HepG2 (cell line): Measurements from ENCODE around the gene NPHP4. TPM values are rescaled to one million over a fixed set of nuclear protein-coding genes. Genes with fewer than 3 reads are reported as not detected.

ENCODE experiments used
- ATAC-seq: fragments of 200-7000 bp; cut with Tn5 transposase; 3 replicates; pipeline ENCODE4 v1.9.1; 2020; ENCODE audit warnings: mild to moderate bottlenecking, moderate library complexity
- BruUV-seq: library from RNA; stranded (reverse); fragments of 400-500 nt; replicated peaks from 2 replicates; lab custom pipeline; 2021; lab: Mats Ljungman, UMichigan
- CTCF ChIA-PET: fragments of 300-600 bp; formaldehyde crosslinking; extraction: SDS; loops from one replicate; lab custom pipeline; 2021; ENCODE audit warnings: low total read pairs, inconsistent platforms, low intra/inter-chr PET ratio; lab: Yijun Ruan, JAX
- POLR2A ChIA-PET: fragments of 350-600 bp; sonication (Branson Sonifier 250); formaldehyde crosslinking; loops from one replicate; lab custom pipeline; 2020; ENCODE audit warnings: antibody characterized with exemption, inconsistent platforms; lab: Yijun Ruan, JAX
- DNase-seq: peaks from one replicate; pipeline ENCODE4 v3.0.0-alpha.2; 2015; ENCODE audit warnings: low spot score
- FAIRE-seq: peaks from 3 replicates; lab custom pipeline; 2011; peaks lifted over from hg19 to GRCh38; lab: Jason Lieb, UNC
- H2AFZ ChIP-seq: one replicate; pipeline ENCODE4 v1.6.1; 2011; ENCODE audit warnings: low read length, inconsistent platforms
- H3K27ac ChIP-seq: fragments of 300-600 bp; 3 replicates; pipeline ENCODE4 v1.8.0; 2011; ENCODE audit warnings: mixed run types, mild to moderate bottlenecking, mixed read lengths, low read length, inconsistent platforms; ENCODE audit not compliant: insufficient read depth; ENCODE audit errors: extremely low read length
- H3K27me3 ChIP-seq, 2 experiments: fragments of 200-600 bp in 1 of 2; 2 replicates in 1 of 2; 3 replicates in 1 of 2; pipeline versions ENCODE4 v1.6.0 to v1.8.0; 2011; ENCODE audit warnings: low read length in 2 of 2, mild to moderate bottlenecking in 2 of 2, moderate library complexity in 2 of 2, inconsistent platforms in 1 of 2; ENCODE audit not compliant: insufficient read depth in 2 of 2, control insufficient read depth in 1 of 2
- H3K36me3 ChIP-seq, 2 experiments: fragments of 200-600 bp in 1 of 2; replicated peaks in 1 of 2; 2 replicates in 1 of 2; 3 replicates in 1 of 2; pipeline versions ENCODE4 v1.5.1 to v1.8.0; 2011; ENCODE audit warnings: low read length in 2 of 2, inconsistent platforms in 1 of 2; ENCODE audit not compliant: insufficient read depth in 2 of 2, control insufficient read depth in 1 of 2
- H3K4me1 ChIP-seq: 2 replicates; pipeline ENCODE4 v1.5.1; 2012; ENCODE audit warnings: low read length, inconsistent platforms; ENCODE audit not compliant: insufficient read depth
- H3K4me2 ChIP-seq: 2 replicates; pipeline ENCODE4 v1.6.0; 2011; ENCODE audit warnings: low read depth, low read length, inconsistent platforms
- H3K4me3 ChIP-seq, 3 experiments: fragments of 200-600 bp in 1 of 3; sonication (generic), shearing (Covaris generic) in 1 of 3; replicated peaks in 1 of 3; 2 replicates each; pipeline ENCODE4 v1.5.1; 2011 to 2016; ENCODE audit warnings: low read length in 3 of 3, inconsistent platforms in 2 of 3, low read depth in 2 of 3, mild to moderate bottlenecking in 2 of 3, control low read depth in 1 of 3, mixed read lengths in 1 of 3; ENCODE audit not compliant: insufficient read depth in 1 of 3
- H3K79me2 ChIP-seq: one replicate; pipeline ENCODE4 v1.6.1; 2011; ENCODE audit warnings: low read length, inconsistent platforms; ENCODE audit not compliant: insufficient read depth
- H3K9ac ChIP-seq: 2 replicates; pipeline ENCODE4 v1.6.0; 2011; ENCODE audit warnings: mild to moderate bottlenecking, low read depth, low read length, inconsistent platforms; ENCODE audit not compliant: insufficient read depth
- H3K9me3 ChIP-seq: 2 replicates; pipeline ENCODE4 v1.5.1; 2012; ENCODE audit warnings: mild to moderate bottlenecking, low read length
- H4K20me1 ChIP-seq: 2 replicates; pipeline ENCODE4 v1.6.0; 2011; ENCODE audit warnings: inconsistent platforms, mild to moderate bottlenecking, low read length, moderate library complexity; ENCODE audit not compliant: insufficient read depth
- KDM2A ChIP-seq: sonication (generic); formaldehyde crosslinking; IDR thresholded peaks from 2 replicates; pipeline ENCODE4 v1.4.0; 2020; ENCODE audit warnings: low read depth, missing genetic modification reagents, borderline replicate concordance
- XBP1 ChIP-seq: sonication (generic); formaldehyde crosslinking; IDR thresholded peaks from 2 replicates; pipeline ENCODE4 v1.5.0; 2020; ENCODE audit warnings: missing genetic modification reagents
- WGBS: methylation state at CpG from one replicate; pipeline ENCODE4 v1.1.6; 2017; ENCODE audit warnings: low lambda C conversion rate; 5-methylcytosine and 5-hydroxymethylcytosine counted together
- in situ Hi-C: cut with HindIII; loops from 2 replicates; pipeline ENCODE4 v1.10.0; 2017; ENCODE audit warnings: low pct_unique_long_range_greater_than_20kb; ENCODE audit not compliant: extremely low pct_ligation_motif_present
- intact Hi-C: fragments of 100-400 bp; cut with micrococcal nuclease; formaldehyde crosslinking; loops from one replicate; pipeline ENCODE4 v1.10.0; 2022; ENCODE audit not compliant: unreplicated experiment
- polyA plus RNA-seq, 8 experiments: library from polyadenylated mRNA; depleted of rRNA in 3 of 8; stranded (reverse) in 7 of 8; unstranded in 1 of 8; fragments of >200 nt; fragmentation: Illumina TruSeq in 4 of 8; extraction: Trizol in 4 of 8; gene quantifications; 2 replicates each; pipeline versions ENCODE4 v1.2.1 to v1.2.3, GENCODE V29; 2011 to 2016; ENCODE audit warnings: low read depth in 4 of 8, missing spikeins in 1 of 8, mixed read lengths in 1 of 8; ENCODE audit not compliant: insufficient read depth in 1 of 8
- total RNA-seq, 5 experiments: library from RNA; depleted of rRNA; stranded (reverse); fragments of >200 nt; fragmentation: Illumina TruSeq; extraction: Trizol; gene quantifications; 2 replicates each; pipeline ENCODE4 v1.2.3, GENCODE V29; 2016; ENCODE audit warnings: low read depth in 1 of 5
- TF ChIP-seq, protein P1 (sequence below): sonication (generic); formaldehyde crosslinking; IDR thresholded peaks from 2 replicates; pipeline ENCODE4 v1.4.0; 2020; ENCODE audit warnings: missing genetic modification reagents
- TF ChIP-seq, protein P2 (sequence below): fragments of 450-650 bp; IDR thresholded peaks from 2 replicates; pipeline ENCODE4 v1.6.1; 2017; ENCODE audit warnings: mild to moderate bottlenecking

Gene NPHP4
- total and polyA plus RNA-seq, 2 of the 13 experiments (the other 11 are each of a cell fraction or from before 2014, with no cell fraction given), result 4.4 to 6.8 TPM

DNA sequence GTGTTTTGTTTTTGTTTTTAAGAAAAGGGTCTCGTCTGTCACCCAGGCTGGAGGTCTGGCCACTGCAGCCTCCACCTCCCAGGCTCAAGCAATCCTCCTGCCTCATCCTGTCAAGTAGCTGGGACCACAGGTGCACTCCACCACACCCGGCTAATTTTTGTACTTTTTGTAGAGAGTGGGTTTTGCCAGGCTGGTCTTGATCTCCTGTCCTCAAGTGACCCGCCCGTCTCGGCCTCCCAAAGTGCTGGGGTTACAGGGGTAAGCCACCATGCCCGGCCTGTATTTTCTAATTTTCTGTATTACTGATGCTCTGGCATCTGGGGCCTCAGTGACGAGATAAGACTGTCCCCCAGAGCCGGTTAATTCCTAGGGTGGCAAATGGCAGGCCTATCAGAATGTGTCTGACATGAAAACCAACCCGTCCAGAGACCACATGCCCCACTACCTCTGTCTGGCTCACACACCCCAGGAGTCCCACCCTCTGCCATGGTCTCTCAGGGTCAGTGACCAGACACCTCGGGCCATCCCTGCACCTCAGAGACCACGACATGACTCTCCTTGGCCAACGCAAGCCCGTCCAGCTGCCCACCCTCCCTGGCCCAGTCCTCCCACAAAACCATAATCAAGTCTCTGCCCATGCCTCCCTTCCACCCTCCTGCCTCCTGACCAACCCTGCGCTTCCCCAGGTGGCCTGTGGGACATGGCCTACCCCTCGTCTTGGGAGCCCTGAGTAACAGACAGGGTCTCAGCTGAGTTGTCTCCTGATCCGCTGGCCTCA lies 12.5 kb downstream of the NPHP4 start (continued):
- TF ChIP-seq, protein P1, sequence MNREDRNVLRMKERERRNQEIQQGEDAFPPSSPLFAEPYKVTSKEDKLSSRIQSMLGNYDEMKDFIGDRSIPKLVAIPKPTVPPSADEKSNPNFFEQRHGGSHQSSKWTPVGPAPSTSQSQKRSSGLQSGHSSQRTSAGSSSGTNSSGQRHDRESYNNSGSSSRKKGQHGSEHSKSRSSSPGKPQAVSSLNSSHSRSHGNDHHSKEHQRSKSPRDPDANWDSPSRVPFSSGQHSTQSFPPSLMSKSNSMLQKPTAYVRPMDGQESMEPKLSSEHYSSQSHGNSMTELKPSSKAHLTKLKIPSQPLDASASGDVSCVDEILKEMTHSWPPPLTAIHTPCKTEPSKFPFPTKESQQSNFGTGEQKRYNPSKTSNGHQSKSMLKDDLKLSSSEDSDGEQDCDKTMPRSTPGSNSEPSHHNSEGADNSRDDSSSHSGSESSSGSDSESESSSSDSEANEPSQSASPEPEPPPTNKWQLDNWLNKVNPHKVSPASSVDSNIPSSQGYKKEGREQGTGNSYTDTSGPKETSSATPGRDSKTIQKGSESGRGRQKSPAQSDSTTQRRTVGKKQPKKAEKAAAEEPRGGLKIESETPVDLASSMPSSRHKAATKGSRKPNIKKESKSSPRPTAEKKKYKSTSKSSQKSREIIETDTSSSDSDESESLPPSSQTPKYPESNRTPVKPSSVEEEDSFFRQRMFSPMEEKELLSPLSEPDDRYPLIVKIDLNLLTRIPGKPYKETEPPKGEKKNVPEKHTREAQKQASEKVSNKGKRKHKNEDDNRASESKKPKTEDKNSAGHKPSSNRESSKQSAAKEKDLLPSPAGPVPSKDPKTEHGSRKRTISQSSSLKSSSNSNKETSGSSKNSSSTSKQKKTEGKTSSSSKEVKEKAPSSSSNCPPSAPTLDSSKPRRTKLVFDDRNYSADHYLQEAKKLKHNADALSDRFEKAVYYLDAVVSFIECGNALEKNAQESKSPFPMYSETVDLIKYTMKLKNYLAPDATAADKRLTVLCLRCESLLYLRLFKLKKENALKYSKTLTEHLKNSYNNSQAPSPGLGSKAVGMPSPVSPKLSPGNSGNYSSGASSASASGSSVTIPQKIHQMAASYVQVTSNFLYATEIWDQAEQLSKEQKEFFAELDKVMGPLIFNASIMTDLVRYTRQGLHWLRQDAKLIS (CRISPR knock-in tag), result no peak
- no peak for TF ChIP-seq KDM2A (CRISPR knock-in tag)

DNA sequence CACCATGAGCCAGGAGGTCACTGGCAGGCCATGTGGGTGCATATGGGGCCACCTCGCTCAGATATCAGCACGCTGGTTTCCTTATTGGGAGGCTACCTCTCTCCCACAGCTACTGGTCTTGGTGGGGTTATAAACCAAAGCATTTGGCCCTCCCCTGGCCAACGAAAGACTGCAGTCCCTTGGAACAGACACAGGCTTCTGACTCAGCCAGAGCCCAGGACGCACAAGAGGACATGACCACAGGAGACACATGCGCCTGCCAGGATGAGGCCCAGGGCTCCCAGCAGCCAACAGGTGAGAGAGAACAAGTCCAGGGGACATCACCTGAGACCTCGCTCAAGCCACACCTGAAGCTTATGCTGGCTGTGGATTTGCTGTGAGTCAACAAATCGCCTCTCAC lies 13.8 kb downstream of the NPHP4 start:
- H3K4me2 ChIP-seq, result no peak overlapping the region
- 77% methylated on average over 6 of the region's 7 CpGs for WGBS
- TF ChIP-seq XBP1, result no peak
- TF ChIP-seq, protein P2, sequence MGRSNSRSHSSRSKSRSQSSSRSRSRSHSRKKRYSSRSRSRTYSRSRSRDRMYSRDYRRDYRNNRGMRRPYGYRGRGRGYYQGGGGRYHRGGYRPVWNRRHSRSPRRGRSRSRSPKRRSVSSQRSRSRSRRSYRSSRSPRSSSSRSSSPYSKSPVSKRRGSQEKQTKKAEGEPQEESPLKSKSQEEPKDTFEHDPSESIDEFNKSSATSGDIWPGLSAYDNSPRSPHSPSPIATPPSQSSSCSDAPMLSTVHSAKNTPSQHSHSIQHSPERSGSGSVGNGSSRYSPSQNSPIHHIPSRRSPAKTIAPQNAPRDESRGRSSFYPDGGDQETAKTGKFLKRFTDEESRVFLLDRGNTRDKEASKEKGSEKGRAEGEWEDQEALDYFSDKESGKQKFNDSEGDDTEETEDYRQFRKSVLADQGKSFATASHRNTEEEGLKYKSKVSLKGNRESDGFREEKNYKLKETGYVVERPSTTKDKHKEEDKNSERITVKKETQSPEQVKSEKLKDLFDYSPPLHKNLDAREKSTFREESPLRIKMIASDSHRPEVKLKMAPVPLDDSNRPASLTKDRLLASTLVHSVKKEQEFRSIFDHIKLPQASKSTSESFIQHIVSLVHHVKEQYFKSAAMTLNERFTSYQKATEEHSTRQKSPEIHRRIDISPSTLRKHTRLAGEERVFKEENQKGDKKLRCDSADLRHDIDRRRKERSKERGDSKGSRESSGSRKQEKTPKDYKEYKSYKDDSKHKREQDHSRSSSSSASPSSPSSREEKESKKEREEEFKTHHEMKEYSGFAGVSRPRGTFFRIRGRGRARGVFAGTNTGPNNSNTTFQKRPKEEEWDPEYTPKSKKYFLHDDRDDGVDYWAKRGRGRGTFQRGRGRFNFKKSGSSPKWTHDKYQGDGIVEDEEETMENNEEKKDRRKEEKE, result no peak
- in situ Hi-C loops (loop anchor here (5.0 to 10.0 kb wide), 2 partner anchors 234 to 466 kb away; no protein-coding TSS in a partner anchor), intact Hi-C loops (loop anchor here (10.0 kb wide), 2 partner anchors 234 to 344 kb away; no protein-coding TSS in a partner anchor)
- no peak overlapping the region for H3K9ac ChIP-seq
- H3K4me1 ChIP-seq, result no peaks in the 10 kb centered on the region
- DNase-seq, result no peak
- H3K4me3 ChIP-seq, result no peak overlapping the region
- peaks cover 8 to 40% of the 10 kb centered on the region in 2 experiments for H3K36me3 ChIP-seq
- no TSS peak for BruUV-seq
- peak; percentile 46 for ATAC-seq
- no peak overlapping the region for H2AFZ ChIP-seq
- FAIRE-seq, result no peak
- no peak overlapping the region for H3K27ac ChIP-seq
- POLR2A ChIA-PET, result no interaction called here
- H3K79me2 ChIP-seq, result no peaks in the 10 kb centered on the region
- H3K9me3 ChIP-seq, result no peaks in the 10 kb centered on the region
- CTCF ChIA-PET, result no interaction called here
- no peaks in the 10 kb centered on the region for H4K20me1 ChIP-seq
- H3K27me3 ChIP-seq, result no peaks in the 10 kb centered on the region
